Embryonic facial prominence (tissue), 1 donor: ENCODE results near the gene SDK2.
"Not testable (repeated sequence)": the region's sequence is repeated elsewhere in the genome, so short reads cannot be mapped to it uniquely, and the experiment has no call there.

Experiments
- DNase-seq: peaks from one replicate; pipeline ENCODE4 v3.0.0-alpha.2; 2016; ENCODE audit errors: extremely low spot score

Gene SDK2

DNA sequence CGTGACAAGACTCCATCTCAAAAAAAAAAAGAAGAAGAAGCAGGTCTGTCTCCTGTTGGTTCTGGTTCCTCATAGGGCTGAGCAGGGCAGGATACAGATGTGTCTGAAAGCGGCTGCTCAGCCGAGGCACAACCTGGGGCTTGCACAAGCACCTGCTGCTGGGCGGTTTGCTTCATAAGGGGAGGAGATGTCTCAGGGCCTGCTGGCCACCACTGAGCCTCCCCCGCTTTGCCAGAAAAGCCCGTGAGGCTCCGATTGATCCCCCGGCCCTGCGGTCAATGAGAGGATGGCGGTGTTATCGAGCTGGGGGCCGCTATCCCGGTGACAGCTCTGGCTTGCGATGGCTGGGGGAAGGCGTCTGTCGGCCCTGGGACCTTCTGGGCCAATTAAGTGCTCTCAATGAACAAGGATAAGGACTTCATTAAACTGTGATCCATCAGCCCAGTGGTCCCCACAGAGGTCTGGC, 162.0 kb downstream of the SDK2 start:
- DNase-seq = no peak

- DNase-seq = no peak
These were observed 162.6 kb downstream of the SDK2 start for GRCh38 chr17:73481676-73482075.

DNA sequence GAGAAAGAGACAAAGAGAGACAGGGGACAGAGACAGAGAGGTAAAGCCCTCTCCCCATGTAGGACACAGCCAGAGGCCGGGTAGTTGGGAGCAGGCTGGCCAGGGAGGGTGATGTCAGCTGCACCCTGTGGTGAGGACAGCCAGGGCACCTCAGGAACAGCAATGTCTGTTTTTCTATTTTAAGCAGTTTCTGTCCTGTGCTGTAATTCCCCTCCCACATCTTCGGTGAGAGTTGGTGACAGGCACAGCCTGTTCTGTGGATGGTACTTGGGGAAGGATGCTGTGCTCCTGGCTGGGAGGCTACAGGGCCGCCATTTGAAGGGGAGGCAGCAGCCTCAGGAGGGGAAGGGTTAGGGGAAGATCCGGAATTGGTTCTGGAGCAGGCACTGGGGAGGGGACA, 163.5 kb downstream of the SDK2 start:
- no peak for DNase-seq

- DNase-seq = no peak
These were observed 165.3 kb downstream of the SDK2 start for GRCh38 chr17:73478768-73479424.

DNA sequence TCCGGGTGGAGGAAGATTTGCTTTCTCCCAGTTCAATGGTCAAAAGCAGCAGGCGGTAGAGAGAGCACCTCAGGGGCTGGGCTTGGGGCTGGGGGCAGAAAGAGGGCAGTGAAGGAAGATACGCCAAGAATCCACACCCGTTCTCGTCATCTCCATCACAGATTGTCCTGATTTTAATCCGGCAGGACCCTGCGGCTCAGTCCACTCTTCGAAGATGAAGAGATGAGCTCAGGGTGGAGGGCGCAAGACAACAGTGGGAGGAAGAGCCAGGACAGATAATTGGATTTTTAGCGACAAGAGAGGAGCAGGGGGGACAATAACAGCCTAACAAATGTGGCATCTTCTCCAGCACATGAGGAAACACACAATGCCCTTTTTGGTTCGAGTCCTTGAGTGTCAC, 165.9 kb downstream of the SDK2 start:
- no peak for DNase-seq

DNA sequence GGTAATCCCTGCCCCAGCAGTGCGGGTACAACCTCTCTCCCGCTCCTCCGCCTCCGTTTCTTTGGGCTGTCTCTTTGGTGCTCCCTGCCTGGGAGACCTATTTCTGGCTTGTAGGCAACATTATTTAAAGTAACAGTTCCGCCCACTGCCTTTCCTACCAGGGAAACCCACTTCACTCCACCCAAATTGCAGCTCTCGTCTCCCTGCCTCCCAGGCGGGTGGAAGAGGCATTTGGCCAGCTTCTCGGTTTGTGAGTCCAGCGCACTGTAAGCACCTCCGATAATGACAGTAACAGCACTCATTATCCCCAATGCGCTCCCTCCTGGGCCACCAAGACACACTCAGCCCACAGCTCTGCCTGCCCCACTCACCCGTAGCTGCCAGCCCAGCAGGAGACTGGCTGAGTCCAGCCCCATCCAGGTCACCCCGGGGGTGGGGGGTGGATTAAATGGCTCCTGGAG, 167.3 kb downstream of the SDK2 start:
- no peak for DNase-seq

- DNase-seq = no peak
These were observed 169.8 kb downstream of the SDK2 start for GRCh38 chr17:73474370-73474988.

DNA sequence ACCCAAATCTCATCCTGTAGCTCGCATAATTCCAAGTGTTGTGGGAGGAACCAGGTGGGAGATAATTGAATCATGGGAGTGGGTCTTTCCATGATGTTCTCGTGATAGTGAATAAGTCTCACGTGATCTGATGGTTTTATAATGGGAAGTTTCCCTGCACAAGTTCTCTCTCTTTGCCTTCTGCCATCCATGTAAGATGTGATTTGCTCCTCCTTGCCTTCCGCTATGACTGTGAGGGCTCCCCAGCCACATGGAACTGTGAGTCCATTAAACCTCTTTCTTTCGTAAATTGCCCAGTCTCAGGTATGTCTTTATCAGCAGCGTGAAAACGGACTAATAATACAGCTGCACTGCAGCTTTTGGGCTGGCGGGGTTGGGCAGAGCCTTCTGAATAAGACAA, 171.5 kb downstream of the SDK2 start:
- not testable (repeated sequence) for DNase-seq

GRCh38 chr17:73471924-73472323, 172.3 kb downstream of the SDK2 start:
- DNase-seq = no peak

DNA sequence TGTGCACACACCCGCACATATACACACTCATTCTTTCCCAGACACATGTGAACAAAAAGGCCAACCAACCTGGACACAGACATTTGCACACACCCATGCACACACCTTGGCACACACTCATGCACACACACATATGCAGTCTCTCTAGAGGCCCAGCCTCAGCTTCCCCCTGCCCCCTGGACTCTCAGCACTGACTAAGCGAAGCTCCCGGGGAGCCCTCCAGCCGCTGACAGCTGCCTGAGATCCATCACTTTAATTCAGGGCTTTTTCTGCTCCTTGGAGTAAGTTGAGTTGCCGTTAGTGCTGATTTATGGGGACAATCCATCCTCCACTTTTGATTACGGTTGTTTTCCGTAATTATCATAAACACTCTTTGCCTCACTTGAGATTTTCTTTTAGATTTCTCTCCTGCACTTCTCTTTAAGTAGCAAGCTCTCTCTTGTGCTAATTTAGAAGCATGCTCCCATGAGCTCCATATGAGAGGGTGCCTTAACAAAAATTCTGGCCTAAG, 173.9 kb downstream of the SDK2 start:
- no peak for DNase-seq

GRCh38 chr17:73469311-73469710, 174.9 kb downstream of the SDK2 start:
- no peak for DNase-seq

DNA sequence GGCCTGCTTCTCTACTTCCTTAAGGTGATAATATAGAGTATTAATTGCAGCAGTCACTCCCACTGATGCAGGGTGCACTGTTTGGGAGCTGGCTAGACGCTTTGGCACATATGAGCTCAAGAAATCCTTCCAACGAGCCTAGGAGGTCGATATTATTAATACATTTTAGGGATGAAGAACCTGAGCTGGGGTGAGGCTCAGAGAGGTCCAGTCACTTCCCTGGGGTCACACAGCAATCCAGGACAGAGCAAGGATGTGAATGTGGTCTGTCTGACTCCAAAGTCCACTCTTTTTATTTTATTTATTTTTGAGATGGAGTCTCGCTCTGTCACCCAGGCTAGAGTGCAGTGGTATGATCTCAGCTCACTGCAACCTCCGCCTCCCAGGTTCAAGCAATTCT, 176.0 kb downstream of the SDK2 start:
- no peak for DNase-seq

- DNase-seq = no peak
These were observed 176.6 kb downstream of the SDK2 start for GRCh38 chr17:73467651-73468050.

DNA sequence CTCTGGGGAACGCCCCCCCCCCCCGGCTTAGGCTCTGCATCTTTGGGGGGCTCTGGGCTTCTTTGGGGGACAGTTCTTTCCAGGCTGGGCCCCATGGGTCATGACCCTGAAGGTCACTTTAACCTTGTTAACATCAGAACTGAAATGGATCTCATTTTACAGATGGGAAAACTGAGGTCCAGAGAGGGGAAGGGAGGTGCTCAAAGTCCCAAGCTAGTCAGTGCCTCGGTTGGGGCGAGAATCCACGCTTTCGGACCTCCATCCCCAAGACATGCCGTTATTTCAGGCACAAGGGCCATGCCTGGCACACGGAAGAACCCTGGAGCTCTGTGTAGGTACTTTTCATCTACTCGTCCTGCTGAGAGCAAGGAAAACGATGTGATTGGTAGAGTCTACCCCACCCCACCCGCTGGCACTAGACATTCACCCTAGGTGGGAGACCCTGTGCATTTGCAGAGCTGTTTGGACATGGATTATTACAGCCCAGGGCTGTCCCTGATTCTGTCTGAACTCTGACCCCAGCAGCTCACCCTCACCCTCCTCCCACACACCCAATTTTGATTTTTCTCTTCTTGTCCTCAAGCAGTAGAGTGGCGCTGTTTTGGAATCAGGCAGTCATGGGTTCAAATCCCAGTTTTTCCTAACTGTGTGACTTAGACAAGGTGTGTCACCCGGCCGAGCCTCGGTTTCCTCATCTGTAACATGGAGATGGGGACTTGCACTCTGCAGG, 177.4 kb downstream of the SDK2 start:
- no peak for DNase-seq

DNA sequence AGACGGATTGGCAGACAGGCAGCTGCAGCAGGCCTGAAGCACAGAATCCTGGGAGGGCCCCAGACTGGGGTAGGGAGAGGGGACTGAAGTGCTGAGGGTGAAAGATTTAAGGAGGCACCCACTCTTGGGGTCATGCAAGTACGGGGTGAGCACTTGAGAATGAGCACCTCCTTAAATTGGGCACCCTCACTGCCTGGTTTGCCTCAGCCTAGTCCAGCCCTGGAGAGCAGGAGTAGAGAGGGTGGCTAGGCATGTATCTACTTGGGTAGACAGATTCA, 178.4 kb downstream of the SDK2 start:
- DNase-seq = no peak

DNA sequence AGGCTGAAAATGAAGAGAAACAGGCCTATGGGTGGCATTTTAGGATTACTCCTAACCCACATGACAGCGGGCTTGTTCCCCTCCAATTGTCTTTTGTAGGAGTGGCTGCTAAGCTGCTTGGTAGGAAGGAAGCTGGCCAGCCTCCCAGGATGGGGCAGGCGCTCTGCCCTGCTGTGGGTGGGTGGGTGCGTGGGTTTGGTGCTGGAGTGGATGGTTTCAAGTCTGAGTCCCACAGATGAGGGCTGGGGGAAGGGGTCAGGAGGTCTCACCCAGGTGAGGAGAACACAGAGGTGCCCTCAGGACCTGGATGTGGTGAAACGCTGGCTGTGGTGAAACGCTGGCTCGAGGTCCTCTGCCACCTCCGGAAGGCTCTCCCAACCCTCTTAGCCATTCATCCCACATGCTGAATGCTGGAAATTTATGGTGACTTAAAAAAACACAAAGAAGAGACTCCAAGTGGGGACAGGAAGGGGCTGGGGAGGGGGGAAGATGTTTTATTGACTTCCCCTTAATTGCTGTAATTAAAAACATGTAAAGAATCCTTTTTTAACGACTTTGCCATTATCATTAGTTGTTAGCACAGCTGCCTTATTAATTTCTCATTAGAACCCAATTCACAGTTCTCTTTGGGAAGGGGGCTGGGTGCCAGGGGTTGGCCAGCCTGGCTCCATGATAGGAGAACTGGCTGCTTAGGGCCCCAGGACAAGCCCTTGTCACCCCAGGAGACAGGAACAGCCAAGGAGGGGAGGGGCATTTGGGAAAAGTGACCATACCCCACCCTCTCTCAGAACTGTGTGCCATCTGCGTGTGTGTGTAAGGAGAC, 178.9 kb downstream of the SDK2 start:
- no peak for DNase-seq

DNA sequence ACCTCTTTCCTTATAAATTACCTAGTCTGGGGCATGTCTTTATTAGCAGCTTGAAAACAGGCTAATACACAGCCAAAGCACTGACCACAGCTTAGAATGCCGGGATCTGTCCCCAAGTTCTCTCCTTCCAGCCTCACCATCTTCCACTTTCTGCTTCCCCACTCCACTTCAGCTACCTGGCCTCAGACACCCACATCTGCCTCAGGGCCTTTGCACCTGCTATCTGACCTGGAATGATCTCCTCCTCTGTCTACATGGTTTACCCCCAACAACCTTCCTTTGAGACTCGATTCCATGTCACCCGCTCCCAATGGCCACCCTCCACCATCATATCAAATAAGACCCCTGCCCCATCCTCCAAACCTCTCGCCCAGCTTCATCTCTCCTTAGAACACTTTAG, 179.8 kb downstream of the SDK2 start:
- no peak for DNase-seq

GRCh38 chr17:73463821-73464220, 180.4 kb downstream of the SDK2 start:
- no peak for DNase-seq

GRCh38 chr17:73462823-73463222, 181.4 kb downstream of the SDK2 start:
- no peak for DNase-seq

GRCh38 chr17:73459980-73460379, 184.3 kb downstream of the SDK2 start:
- DNase-seq = no peak

DNA sequence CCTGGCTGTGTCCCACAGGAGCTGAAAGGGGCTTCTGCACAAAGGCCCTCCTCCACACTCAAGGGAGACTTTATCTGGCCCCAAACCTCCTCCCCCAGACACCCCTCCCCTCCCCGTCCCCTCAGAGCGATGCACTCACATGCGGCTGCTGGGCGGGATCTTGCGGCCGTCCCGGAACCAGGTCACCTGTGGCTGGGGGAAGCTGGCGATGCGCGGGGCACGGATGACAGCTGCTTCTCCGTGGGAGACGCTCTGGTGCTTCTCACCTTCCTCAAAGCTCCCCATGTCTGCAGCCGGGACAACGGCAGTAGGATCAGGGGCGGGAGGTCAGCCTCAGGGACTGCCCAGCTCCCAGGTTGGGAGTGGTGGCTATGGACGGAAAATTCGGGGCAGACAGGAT, 188.5 kb downstream of the SDK2 start:
- DNase-seq = no peak

GRCh38 chr17:73455050-73455687, 189.1 kb downstream of the SDK2 start:
- no peak for DNase-seq
